PC-3 (cell line): ENCODE results near the gene GLIPR2.

ENCODE experiments used
- CTCF ChIP-seq: fragments of 300-600 bp; sonication (generic); conservative IDR thresholded peaks from 2 replicates; pipeline ENCODE4 v1.5.1; 2017; ENCODE audit warnings: antibody characterized with exemption, low read depth, mild to moderate bottlenecking, low read length
- EZH2 ChIP-seq: fragments of 300-600 bp; sonication (generic); IDR thresholded peaks from one replicate; pipeline ENCODE4 v1.6.1; 2017; ENCODE audit warnings: antibody characterized with exemption, mild to moderate bottlenecking, low read length; ENCODE audit not compliant: unreplicated experiment
- EZH2phosphoT487 ChIP-seq: fragments of 300-600 bp; sonication (generic); IDR thresholded peaks from 2 replicates; pipeline ENCODE4 v1.6.1; 2018; ENCODE audit warnings: mild to moderate bottlenecking, antibody characterized with exemption, low read length, borderline replicate concordance

GRCh38 chr9:36148311-36149051 is 11.9 kb downstream of the GLIPR2 start:
- TF ChIP-seq CTCF (no peak), EZH2 (no peak), EZH2phosphoT487 (no peak)
